Measurements from ENCODE around the gene DOK6. TPM values are rescaled to one million over a fixed set of nuclear protein-coding genes. Genes with fewer than 3 reads are reported as not detected.

The DOK6 gene
- total RNA-seq, 2 experiments from 2014 or later = not detected

- intact Hi-C loops (cut with DNase I, micrococcal nuclease) = no loop called here
- peaks cover 8% of the 10 kb centered on the region for H3K4me1 ChIP-seq (ENCODE audit: insufficient read depth, low read length)
- DNase-seq (no peak), ATAC-seq (ENCODE audit: poor library complexity) (no peak)
- peaks cover 57% of the 10 kb centered on the region for H3K27me3 Mint-ChIP-seq
- no peak for TF ChIP-seq CTCF (IDR thresholded peaks at IDR 0.05)
- no peak overlapping the region for H3K4me3 Mint-ChIP-seq
- H3K36me3 ChIP-seq (ENCODE audit: insufficient read depth, low read length) = no peaks in the 10 kb centered on the region
- peaks cover 6% of the 10 kb centered on the region in 2 experiments for H3K9me3 ChIP-seq (ENCODE audit: control insufficient read depth in 1 of 2, insufficient read depth in 1 of 2, low read length in 2 of 2)
- H3K9me3 Mint-ChIP-seq = no peaks in the 10 kb centered on the region
- peaks cover 15 to 37% of the 10 kb centered on the region in 2 experiments for H3K27me3 ChIP-seq (ENCODE audit: control insufficient read depth in 1 of 2, insufficient read depth in 2 of 2, low read length in 2 of 2)
- peaks cover 12% of the 10 kb centered on the region for H3K4me1 Mint-ChIP-seq (ENCODE audit: low read depth)
- no peak overlapping the region for H3K27ac ChIP-seq (ENCODE audit: low read depth in 1 of 2, low read length in 2 of 2)
- no peaks in the 10 kb centered on the region for H3K36me3 Mint-ChIP-seq (ENCODE audit: low read depth)
- H3K4me3 ChIP-seq (ENCODE audit: low read length) = no peak overlapping the region
- H3K27ac Mint-ChIP-seq = no peak overlapping the region
- POLR2A ChIA-PET = no interaction called here
- CTCF ChIA-PET = interaction anchor here (0.7 kb wide), 1 partner anchor 1630 kb away, joined by 3 read pairs; no protein-coding TSS in a partner anchor
Measured at GRCh38 chr18:69397096-69397495, 3.6 kb upstream of the DOK6 start.

DNA sequence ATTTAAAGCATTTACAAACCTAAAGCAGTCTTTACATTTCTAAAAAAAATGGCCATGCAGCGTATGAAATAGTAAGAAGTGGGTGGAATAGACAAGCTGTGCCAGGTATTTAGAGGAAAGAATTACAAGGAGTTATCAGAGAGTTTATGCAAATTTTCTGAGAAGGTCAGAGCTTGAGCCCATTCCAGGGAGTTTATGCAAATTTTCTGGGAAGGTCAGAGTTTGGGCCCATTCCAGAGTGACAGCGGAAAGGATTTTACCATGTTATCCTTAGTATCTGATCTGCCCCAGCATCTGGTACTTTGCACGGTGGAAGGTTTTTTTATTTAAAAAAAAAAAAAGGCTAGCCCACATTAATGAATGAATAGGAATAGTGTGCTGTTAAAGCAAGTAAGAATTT lies 1.4 kb upstream of the DOK6 start:
- Mint-ChIP-seq H3K9me3 (no peaks in the 10 kb centered on the region), H3K4me1 (ENCODE audit: low read depth) (peaks cover 17% of the 10 kb centered on the region), H3K4me3 (no peak overlapping the region), H3K27me3 (peaks cover 72% of the 10 kb centered on the region), H3K36me3 (ENCODE audit: low read depth) (no peaks in the 10 kb centered on the region), H3K27ac (no peak overlapping the region)
- no peak for TF ChIP-seq CTCF (IDR thresholded peaks at IDR 0.05)
- no peak overlapping the region for H3K4me3 ChIP-seq (ENCODE audit: low read length)
- POLR2A ChIA-PET = no interaction called here
- intact Hi-C loops (cut with DNase I, micrococcal nuclease) = no loop called here
- peaks cover 30 to 59% of the 10 kb centered on the region in 2 experiments for H3K27me3 ChIP-seq (ENCODE audit: control insufficient read depth in 1 of 2, insufficient read depth in 2 of 2, low read length in 2 of 2)
- no peaks in the 10 kb centered on the region for H3K36me3 ChIP-seq (ENCODE audit: insufficient read depth, low read length)
- peaks cover 8% of the 10 kb centered on the region for H3K4me1 ChIP-seq (ENCODE audit: insufficient read depth, low read length)
- DNase-seq (no peak), ATAC-seq (ENCODE audit: poor library complexity) (no peak)
- H3K27ac ChIP-seq (ENCODE audit: low read depth in 1 of 2, low read length in 2 of 2) = no peak overlapping the region
- H3K9me3 ChIP-seq (ENCODE audit: control insufficient read depth in 1 of 2, insufficient read depth in 1 of 2, low read length in 2 of 2) = peaks cover 6 to 11% of the 10 kb centered on the region in 2 experiments
- CTCF ChIA-PET = no interaction called here

DNA sequence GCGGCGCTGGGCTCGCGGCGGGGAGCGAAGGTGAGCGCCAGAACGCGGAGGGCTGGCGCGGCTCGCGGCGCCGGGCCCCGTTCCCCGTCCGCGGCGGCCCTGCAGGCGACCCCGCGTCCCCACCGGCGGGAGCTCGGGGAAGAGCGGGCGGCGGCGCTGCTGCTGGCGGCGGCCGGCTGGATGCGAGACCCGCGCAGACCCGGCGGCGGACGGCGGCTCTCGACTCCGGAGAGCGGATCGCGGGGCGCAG lies 213 bp downstream of the DOK6 start:
- peaks cover 8% of the 10 kb centered on the region for H3K4me1 ChIP-seq (ENCODE audit: insufficient read depth, low read length)
- H3K27me3 ChIP-seq (ENCODE audit: control insufficient read depth in 1 of 2, insufficient read depth in 2 of 2, low read length in 2 of 2) = peaks cover 35 to 59% of the 10 kb centered on the region in 2 experiments
- Mint-ChIP-seq H3K9me3 (no peaks in the 10 kb centered on the region), H3K4me3 (no peak overlapping the region), H3K4me1 (ENCODE audit: low read depth) (peaks cover 17% of the 10 kb centered on the region), H3K27me3 (peaks cover 68% of the 10 kb centered on the region), H3K27ac (no peak overlapping the region), H3K36me3 (ENCODE audit: low read depth) (no peaks in the 10 kb centered on the region)
- peaks cover 6 to 11% of the 10 kb centered on the region in 2 experiments for H3K9me3 ChIP-seq (ENCODE audit: control insufficient read depth in 1 of 2, insufficient read depth in 1 of 2, low read length in 2 of 2)
- DNase-seq (no peak), ATAC-seq (ENCODE audit: poor library complexity) (no peak)
- no peak overlapping the region for H3K4me3 ChIP-seq (ENCODE audit: low read length)
- intact Hi-C loops (cut with DNase I, micrococcal nuclease) = no loop called here
- H3K27ac ChIP-seq (ENCODE audit: low read depth in 1 of 2, low read length in 2 of 2) = no peak overlapping the region
- ChIA-PET CTCF (no interaction called here), POLR2A (no interaction called here)
- TF ChIP-seq CTCF (IDR thresholded peaks at IDR 0.05) = no peak
- no peaks in the 10 kb centered on the region for H3K36me3 ChIP-seq (ENCODE audit: insufficient read depth, low read length)

Data from CD4-positive, alpha-beta T cell (primary cell).